SKM-1 (cell line): ENCODE measurements around the gene DOK5.

Experiments
- DNase-seq: peaks from one replicate; lab custom pipeline; 2025; ENCODE audit not compliant: unreplicated experiment; lab: John Stamatoyannopoulos, UW

The DOK5 gene

GRCh38 chr20:54642864-54643667, 167.7 kb downstream of the DOK5 start:
- DNase-seq: no peak

- no peak for DNase-seq
Measured at GRCh38 chr20:54643761-54644160, 168.4 kb downstream of the DOK5 start.

GRCh38 chr20:54645445-54646155, 170.2 kb downstream of the DOK5 start:
- no peak for DNase-seq

GRCh38 chr20:54646156-54646517, 170.7 kb downstream of the DOK5 start:
- DNase-seq: no peak

- no peak for DNase-seq
Measured at GRCh38 chr20:54648421-54649142, 173.2 kb downstream of the DOK5 start.

GRCh38 chr20:54649511-54649962, 174.1 kb downstream of the DOK5 start:
- peak; percentile 27 for DNase-seq

GRCh38 chr20:54650052-54650719, 174.8 kb downstream of the DOK5 start:
- no peak for DNase-seq

GRCh38 chr20:54651252-54651651, 175.9 kb downstream of the DOK5 start:
- no peak for DNase-seq

GRCh38 chr20:54654450-54654849, 179.1 kb downstream of the DOK5 start:
- DNase-seq: no peak

- DNase-seq: no peak
Measured at GRCh38 chr20:54657268-54657826, 182.0 kb downstream of the DOK5 start.

- no peak for DNase-seq
Measured at GRCh38 chr20:54658525-54658924, 183.1 kb downstream of the DOK5 start.

GRCh38 chr20:54661265-54661664, 185.9 kb downstream of the DOK5 start:
- DNase-seq: no peak

- no peak for DNase-seq
Measured at GRCh38 chr20:54661880-54662465, 186.6 kb downstream of the DOK5 start.

GRCh38 chr20:54665812-54666211, 190.4 kb downstream of the DOK5 start:
- no peak for DNase-seq

GRCh38 chr20:54668271-54669039, 193.1 kb downstream of the DOK5 start:
- peak; percentile 7 for DNase-seq

GRCh38 chr20:54669040-54669363, 193.6 kb downstream of the DOK5 start:
- no peak for DNase-seq

- DNase-seq: no peak
Measured at GRCh38 chr20:54678253-54678652, 202.9 kb downstream of the DOK5 start.

- no peak for DNase-seq
Measured at GRCh38 chr20:54680439-54680838, 205.0 kb downstream of the DOK5 start.

GRCh38 chr20:54680872-54681619, 205.7 kb downstream of the DOK5 start:
- no peak for DNase-seq
